ENCODE measurements around the gene TNFSF8.

The TNFSF8 gene

DNA sequence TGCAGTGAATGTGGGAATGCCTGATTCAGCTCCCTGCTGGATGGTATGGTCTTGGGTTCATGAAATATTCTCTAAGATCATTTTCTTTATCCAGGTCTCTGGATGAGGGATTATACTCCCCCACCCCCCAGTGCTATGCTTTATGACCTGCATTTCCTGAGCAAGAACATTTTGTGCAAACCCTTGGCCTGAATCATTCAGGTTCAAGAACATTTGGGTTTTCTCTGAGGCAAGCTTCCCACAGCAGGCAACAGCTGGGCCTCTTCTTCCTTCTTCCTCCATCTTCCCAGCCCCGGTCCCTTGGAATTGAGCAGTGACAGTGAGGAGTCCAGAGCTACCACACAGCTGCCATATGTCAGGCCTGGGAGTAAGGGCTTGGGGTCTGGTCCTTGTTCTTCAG, 65.9 kb downstream of the TNFSF8 start:
- no peak for DNase-seq

DNA sequence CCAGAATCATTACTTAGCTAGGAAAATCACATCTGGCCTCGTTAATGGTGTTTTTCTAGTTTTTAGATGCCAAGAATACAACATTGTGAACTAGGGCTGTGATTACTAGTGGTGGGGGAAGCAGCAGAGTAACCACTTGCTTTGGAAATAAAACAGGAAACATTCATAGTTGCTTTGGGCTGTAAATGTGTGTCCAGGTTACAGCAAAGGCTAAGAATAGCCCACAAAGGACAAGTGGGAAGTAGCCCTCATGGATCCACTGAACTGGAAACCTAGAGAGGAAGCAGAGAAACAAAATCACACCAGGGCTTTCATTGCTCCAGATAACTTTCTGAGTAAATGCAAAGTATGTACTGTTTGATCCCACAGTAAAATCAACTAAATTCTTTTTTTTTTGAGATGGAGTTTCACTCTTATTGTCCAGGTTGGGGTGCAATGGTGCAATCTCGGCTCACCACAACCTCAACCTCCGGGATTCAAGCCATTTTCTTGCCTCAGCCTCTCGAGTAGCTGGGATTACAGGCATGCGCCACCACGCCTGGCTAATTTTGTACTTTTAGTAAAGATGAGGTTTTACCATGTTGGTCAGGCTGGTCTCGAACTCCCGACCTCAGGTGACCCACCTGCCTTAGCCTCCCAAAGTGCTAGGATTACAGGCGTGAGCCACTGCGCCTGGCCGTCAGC, 68.3 kb downstream of the TNFSF8 start:
- DNase-seq: peak; percentile 5

DNA sequence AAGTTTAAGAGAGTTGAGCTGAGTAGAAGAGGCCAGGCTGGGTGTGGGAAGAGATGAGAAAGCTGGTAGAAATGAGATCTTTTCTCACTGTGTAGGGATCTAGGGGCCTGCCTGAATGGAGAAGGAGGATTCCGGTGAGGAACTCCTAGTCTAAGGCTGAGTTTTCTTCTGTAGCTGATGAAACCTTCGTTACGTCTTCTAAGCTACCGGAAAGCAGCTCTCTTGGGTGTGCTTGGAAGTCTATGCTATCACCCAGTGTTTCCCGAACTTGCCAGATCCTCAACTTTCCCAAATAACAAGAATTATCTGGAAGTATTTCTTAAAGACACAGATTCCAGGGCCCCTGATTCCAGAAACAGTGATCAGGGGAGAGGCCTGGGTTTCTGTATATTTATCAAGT, 69.1 kb downstream of the TNFSF8 start:
- DNase-seq: no peak

DNA sequence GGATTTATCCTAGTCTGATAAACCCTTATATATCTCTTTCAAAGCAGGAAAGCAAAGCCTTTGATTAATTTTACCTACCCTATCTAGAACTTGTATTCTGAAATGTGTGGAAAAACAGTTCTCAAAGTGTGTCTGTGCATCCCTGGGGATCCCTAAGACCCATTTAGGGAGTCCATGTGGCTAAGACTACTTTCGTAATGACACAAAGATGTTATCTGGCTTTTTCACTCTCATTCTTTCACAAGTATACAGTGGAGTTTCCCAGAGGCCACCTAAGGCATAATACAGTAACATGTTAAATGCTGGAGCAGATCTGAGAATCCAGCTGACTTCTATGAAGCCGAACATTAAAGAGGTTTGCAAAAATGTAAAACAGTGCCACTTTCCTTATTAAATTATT, 70.2 kb downstream of the TNFSF8 start:
- no peak for DNase-seq

DNA sequence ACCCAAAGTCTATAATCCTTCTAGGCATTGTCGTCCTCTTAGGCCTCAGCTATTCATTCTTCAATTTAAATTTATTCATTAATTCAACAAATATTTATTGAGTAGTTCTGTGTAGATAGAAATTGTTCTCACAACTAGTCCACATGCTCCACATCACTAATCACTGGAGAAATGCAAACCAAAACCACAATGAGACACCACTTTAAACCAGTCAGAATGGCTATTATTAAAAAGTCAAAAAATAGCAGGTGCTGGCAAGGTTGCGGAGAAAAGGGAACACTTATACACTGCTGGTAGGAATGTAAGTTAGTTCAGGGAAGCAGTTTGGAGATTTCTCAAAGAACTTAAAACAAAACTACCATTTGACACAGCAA, 73.5 kb downstream of the TNFSF8 start:
- DNase-seq: no peak

DNA sequence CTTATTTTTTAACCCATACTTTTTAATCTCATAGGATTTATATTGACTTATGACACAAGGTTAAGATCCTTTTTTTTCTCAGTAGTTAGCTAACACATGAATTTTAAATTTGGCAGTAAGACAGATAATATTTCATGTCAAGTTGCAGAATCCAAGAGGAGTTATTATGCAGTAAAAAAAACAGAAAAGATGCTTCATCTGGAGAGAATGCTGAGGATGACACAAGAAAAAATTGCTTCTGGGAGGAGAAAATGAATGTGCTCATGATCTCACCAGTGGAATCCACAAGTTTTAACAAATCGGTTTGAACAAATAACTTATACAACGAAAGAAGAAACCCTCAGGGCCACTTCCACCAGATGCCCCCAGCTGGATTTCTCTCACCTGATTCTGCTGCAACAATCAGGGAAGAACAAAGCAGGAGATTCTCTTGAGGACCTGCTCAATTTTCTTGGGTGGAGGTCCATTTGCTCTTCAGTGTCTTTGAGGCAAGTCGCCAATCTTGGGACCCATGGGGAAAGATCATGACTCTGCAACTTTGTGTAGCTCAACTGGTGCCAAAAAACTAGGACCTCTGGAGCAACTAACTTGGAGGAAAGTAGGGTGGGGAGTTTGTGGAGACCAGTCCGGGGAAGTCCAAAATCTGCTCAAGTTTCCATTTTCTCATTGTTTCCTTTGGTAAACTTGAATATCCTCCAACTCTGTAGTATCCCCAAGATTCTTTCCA, 74.0 kb downstream of the TNFSF8 start:
- DNase-seq: peak; percentile 9

DNA sequence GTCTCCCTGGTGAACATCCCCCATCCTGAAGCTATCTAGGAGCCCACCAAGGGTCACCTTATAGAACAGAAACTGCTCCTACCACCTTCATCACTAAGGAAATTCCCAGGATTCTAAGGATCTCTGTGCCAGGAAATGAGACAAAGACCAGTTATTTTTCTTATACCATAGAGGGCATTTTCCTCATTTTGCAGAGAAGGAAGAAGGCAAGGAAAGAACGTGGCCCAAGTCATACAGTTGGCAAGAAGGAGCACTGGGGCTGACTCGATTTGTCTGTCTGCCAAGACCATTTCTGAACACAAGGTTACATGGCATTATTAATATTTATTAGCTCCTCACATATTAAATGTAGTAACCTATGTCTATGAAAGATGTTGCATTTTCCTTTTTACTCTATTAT, 74.9 kb downstream of the TNFSF8 start:
- DNase-seq: no peak

DNA sequence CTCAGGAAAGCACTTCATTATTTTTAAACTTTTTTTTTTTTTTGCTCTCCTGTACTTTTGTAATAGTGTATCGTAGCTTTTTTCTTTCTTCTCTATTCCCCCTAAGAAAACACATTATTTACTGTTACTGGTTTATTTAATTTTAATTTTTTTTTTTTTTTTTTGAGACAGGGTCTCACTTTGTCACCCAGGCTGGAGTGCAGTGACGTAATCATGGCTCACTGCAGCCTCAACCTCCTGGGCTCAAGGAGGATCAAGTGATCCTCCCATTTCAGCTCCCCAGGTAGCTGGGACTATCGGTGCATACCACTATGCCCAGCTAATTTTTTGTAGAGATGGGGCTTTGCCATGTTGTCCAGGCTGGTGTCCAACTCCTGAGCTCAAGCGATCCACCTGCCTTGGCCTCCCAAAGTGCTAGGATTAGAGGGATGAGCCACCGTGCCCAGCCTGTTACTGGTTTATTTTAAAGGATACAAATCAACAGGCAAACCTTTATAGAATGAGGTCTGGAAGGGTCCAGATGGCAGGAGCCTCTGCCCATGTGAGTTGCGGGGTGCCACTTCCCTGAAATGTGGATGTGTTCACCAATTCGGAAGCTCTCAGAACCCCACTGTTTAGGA, 75.5 kb downstream of the TNFSF8 start:
- no peak for DNase-seq

DNA sequence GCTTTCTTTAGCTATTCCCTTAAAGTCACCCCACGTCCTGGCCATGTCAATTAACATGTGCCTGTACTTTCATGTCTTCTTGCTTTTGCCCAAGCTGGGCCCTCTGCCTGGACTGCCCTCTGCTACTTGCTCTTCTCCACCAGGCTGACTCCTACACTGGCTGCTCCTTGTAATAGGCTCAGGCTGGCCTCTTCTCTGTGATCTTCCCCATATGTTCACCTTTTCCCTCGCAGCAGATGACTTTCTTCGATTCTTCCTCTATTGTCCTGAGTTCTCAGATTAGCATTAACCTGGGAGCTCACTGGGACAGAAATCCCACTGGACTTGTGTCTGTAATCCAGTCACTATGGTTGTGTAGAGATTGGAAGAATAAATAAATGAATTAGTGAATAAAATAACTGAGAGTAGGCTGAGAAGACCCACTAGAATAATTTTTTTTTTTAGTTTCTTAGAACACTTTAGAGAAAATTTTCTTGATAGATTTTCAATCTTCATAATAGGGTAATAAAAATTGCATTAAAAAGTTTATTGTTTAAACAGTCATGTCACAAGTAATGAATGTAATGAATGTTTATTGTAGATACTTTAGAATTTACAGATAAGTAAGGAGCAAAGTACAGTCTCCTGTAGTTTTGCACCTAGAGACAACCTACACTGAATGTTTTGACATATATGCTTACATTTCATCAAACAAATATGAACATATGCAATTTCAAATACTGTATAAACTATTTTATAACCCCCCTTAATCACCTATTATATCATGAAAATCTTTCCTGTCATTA, 77.1 kb downstream of the TNFSF8 start:
- DNase-seq: no peak

DNA sequence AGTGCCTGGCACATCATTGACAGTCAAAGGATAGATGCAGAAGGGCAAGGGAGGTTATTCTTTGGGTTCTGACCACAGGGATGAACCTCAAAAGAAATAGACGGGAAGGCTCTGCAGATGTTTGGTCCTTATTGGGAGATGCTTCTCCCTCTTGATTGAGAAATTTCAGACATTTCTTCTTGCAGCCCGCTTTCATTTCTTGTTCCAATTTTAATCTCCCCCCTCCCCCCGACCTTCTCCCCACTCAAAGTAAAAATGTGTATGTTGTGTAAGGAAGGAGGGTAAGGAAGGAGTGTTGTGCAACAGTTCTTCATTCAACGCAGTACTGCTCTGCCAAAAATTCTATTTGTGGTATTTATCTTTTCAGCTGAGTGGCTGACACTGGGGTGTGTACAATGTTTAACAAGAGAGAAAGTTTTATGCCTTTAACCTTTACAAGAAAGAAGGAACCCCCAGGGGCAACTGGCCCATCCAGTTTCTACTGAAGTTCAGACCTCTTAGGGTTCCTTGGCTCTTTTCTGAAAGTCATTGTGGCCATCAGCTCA, 78.3 kb downstream of the TNFSF8 start:
- no peak for DNase-seq

DNA sequence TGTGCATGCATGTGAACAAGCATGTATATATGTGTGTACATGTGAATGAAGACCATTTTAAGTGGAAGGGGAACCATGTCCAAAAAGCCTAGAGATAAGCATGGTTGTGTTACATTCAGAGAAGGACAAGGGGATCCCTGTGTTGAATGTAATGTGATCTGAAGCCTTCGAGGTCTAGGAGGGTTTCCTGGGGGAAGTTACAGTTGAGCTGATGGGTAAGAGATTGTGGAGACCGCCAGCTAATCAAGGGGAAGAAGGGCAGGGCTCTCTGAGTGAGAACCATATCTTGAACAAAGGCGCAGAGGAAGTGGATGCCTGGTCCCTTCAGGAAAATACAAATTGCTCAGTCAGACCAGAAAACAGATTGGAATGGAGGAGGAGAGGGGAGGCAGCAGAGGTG, 79.1 kb downstream of the TNFSF8 start:
- no peak for DNase-seq

Measured in kidney glomerular epithelial cell (primary cell).